Measurements from ENCODE around the gene SLIT3. TPM values are rescaled to one million over a fixed set of nuclear protein-coding genes. Genes with fewer than 3 reads are reported as not detected.

The SLIT3 gene
- total and polyA plus RNA-seq, 4 donors: 18.1 to 22.5 (median 19.5) TPM

DNA sequence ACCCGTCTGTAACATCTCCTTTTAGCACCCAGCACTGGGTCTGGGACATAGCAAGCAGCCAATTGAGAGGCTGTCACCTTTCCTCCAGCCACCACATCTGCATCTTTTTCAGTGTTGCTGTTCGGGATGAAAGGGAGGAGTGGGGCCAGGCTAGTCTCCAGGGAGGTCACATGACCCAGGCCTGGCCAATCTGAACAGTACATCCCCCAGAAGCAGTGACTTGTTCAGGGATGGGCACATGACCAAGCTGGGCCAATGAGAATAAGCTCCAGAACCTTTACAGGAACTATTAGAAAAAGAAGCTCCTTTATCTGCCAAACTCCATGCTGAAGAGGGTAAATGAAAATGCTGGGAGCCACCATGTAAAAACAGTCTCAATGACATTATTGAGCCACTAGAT is 359.0 kb downstream of the SLIT3 start:
- H3K9me3 ChIP-seq (ENCODE audit: control insufficient read depth, insufficient read depth, low read length): no peaks in the 10 kb centered on the region
- no peak overlapping the region for H3K4me3 ChIP-seq (ENCODE audit: low read depth, low read length)
- DNase-seq (ENCODE audit: low read depth in 4 of 6, low spot score in 6 of 6): no peak
- H3K4me1 ChIP-seq (ENCODE audit: control insufficient read depth, insufficient read depth, low read length): no peaks in the 10 kb centered on the region
- H3K27me3 ChIP-seq (ENCODE audit: control insufficient read depth, insufficient read depth, low read length): no peaks in the 10 kb centered on the region
- no peaks in the 10 kb centered on the region for H3K36me3 ChIP-seq (ENCODE audit: control insufficient read depth, insufficient read depth, low read length)
- no CpG with 5 or more reads among the region's 2 CpGs for WGBS (ENCODE audit: insufficient coverage)
- no peak overlapping the region for H3K27ac ChIP-seq (ENCODE audit: low read depth, low read length)

DNA sequence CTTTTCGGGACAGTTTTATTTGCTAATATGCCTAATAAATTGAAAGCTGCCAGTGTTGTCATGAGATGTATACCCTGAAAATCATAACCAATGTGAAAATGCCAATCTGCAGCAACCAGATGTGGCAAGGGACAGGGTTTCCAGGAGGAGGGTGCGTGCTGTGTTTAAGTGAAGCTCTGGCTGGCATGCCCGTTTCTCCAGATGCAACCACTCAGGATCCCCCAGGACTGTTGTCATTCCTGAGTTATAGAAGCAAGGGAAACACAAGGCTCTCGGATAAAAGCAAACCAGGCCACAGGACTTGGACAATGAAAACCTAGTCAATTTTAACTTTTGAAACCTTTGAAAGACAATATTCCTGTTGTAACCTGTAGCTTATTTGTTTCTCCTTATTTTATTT is 360.2 kb downstream of the SLIT3 start:
- H3K9me3 ChIP-seq (ENCODE audit: control insufficient read depth, insufficient read depth, low read length): no peaks in the 10 kb centered on the region
- no peak overlapping the region for H3K4me3 ChIP-seq (ENCODE audit: low read depth, low read length)
- no peak for DNase-seq (ENCODE audit: low read depth in 4 of 6, low spot score in 6 of 6)
- WGBS (ENCODE audit: insufficient coverage): 86% methylated on average over 3 of the region's 4 CpGs
- H3K27me3 ChIP-seq (ENCODE audit: control insufficient read depth, insufficient read depth, low read length): no peaks in the 10 kb centered on the region
- H3K36me3 ChIP-seq (ENCODE audit: control insufficient read depth, insufficient read depth, low read length): no peaks in the 10 kb centered on the region
- H3K4me1 ChIP-seq (ENCODE audit: control insufficient read depth, insufficient read depth, low read length): no peaks in the 10 kb centered on the region
- no peak overlapping the region for H3K27ac ChIP-seq (ENCODE audit: low read depth, low read length)

DNA sequence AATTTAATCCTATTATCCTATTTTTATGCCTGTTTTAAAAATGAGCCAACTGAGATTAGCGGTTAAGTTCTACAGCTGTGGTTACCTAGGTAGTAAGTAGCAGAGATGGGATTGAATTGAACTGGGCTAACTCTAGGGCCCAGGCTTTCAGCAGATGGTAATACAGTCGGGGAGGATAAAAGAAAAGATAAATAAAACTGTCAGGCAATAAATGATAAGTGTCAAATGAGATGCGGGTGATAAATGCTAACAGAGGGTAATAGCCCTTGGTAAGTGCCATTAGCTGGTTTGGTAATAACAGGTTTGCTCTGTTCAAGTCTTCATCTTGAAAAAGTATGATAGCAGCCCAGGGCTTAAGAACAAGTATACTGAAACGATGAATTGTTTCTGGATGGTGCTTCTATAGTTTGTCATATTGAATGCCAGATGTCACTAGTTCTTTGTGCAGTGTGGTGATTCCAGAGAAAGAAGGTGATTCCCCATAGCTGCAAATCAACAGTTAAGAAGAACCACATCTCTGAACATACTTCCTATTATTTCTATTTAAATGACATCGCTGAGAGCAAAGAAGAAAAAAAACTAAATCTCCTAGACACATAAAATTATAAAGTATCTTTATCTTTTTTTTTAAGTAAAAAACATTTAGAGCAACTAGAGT is 360.9 kb downstream of the SLIT3 start:
- Histone ChIP-seq H3K9me3 (ENCODE audit: control insufficient read depth, insufficient read depth, low read length) (no peaks in the 10 kb centered on the region), H3K36me3 (ENCODE audit: control insufficient read depth, insufficient read depth, low read length) (no peaks in the 10 kb centered on the region), H3K4me1 (ENCODE audit: control insufficient read depth, insufficient read depth, low read length) (no peaks in the 10 kb centered on the region), H3K27me3 (ENCODE audit: control insufficient read depth, insufficient read depth, low read length) (no peaks in the 10 kb centered on the region), H3K4me3 (ENCODE audit: low read depth, low read length) (no peak overlapping the region), H3K27ac (ENCODE audit: low read depth, low read length) (no peak overlapping the region)
- WGBS (ENCODE audit: insufficient coverage): 54% methylated on average over 3 of the region's 5 CpGs
- peak in 1 of 6 donors; percentile 49 for DNase-seq (ENCODE audit: low read depth in 4 of 6, low spot score in 6 of 6)

DNA sequence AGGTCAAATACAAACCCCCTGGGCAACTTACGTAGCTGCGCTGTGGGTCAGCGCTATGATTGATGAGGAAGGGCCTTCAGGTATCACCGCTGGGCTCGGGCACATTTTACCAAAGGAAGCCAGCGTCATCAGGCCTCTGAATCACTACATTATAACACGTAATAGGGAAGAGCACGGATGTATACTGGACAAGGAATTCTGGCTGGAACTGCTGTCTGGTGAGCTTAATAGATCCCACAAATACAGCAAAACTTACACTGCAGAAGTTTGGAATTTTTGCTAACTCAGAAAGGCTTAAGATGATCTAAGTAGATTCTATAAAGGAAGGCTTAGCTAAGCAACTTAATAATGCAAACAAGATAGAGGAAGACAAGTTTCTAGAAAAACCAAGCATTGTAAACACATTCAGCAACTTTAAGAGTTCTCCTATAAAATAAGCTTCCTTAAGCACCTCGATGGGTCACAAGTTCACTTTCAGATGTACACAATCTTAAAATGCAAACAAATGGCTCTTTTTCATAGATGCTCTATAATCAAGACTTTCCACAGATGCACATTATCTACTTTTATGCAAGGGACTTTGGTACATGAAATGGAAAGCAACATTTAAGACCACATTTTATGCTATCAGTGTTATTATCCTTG is 361.7 kb downstream of the SLIT3 start:
- 87% methylated on average over 7 of the region's 9 CpGs for WGBS (ENCODE audit: insufficient coverage)
- H3K4me1 ChIP-seq (ENCODE audit: control insufficient read depth, insufficient read depth, low read length): no peaks in the 10 kb centered on the region
- no peak for DNase-seq (ENCODE audit: low read depth in 4 of 6, low spot score in 6 of 6)

GRCh38 chr5:168936511-168936910 is 364.4 kb downstream of the SLIT3 start:
- no peaks in the 10 kb centered on the region for H3K36me3 ChIP-seq (ENCODE audit: control insufficient read depth, insufficient read depth, low read length)
- H3K27me3 ChIP-seq (ENCODE audit: control insufficient read depth, insufficient read depth, low read length): no peaks in the 10 kb centered on the region
- no peaks in the 10 kb centered on the region for H3K9me3 ChIP-seq (ENCODE audit: control insufficient read depth, insufficient read depth, low read length)
- no peak for DNase-seq (ENCODE audit: low read depth in 4 of 6, low spot score in 6 of 6)
- H3K27ac ChIP-seq (ENCODE audit: low read depth, low read length): no peak overlapping the region
- H3K4me3 ChIP-seq (ENCODE audit: low read depth, low read length): no peak overlapping the region
- H3K4me1 ChIP-seq (ENCODE audit: control insufficient read depth, insufficient read depth, low read length): no peaks in the 10 kb centered on the region
- 95% methylated on average over 3 of the region's 7 CpGs for WGBS (ENCODE audit: insufficient coverage)

More for the DNA sequence above, 361.7 kb downstream of the SLIT3 start:
- no peaks in the 10 kb centered on the region for H3K27me3 ChIP-seq (ENCODE audit: control insufficient read depth, insufficient read depth, low read length)
- no peak overlapping the region for H3K27ac ChIP-seq (ENCODE audit: low read depth, low read length)
- no peak overlapping the region for H3K4me3 ChIP-seq (ENCODE audit: low read depth, low read length)
- no peaks in the 10 kb centered on the region for H3K36me3 ChIP-seq (ENCODE audit: control insufficient read depth, insufficient read depth, low read length)
- no peaks in the 10 kb centered on the region for H3K9me3 ChIP-seq (ENCODE audit: control insufficient read depth, insufficient read depth, low read length)

GRCh38 chr5:168935183-168935582 is 365.8 kb downstream of the SLIT3 start:
- Histone ChIP-seq H3K36me3 (ENCODE audit: control insufficient read depth, insufficient read depth, low read length) (no peaks in the 10 kb centered on the region), H3K27ac (ENCODE audit: low read depth, low read length) (no peak overlapping the region), H3K4me3 (ENCODE audit: low read depth, low read length) (no peak overlapping the region), H3K9me3 (ENCODE audit: control insufficient read depth, insufficient read depth, low read length) (no peaks in the 10 kb centered on the region), H3K4me1 (ENCODE audit: control insufficient read depth, insufficient read depth, low read length) (no peaks in the 10 kb centered on the region), H3K27me3 (ENCODE audit: control insufficient read depth, insufficient read depth, low read length) (no peaks in the 10 kb centered on the region)
- WGBS (ENCODE audit: insufficient coverage): no CpG with 5 or more reads among the region's 2 CpGs
- DNase-seq (ENCODE audit: low read depth in 4 of 6, low spot score in 6 of 6): no peak

DNA sequence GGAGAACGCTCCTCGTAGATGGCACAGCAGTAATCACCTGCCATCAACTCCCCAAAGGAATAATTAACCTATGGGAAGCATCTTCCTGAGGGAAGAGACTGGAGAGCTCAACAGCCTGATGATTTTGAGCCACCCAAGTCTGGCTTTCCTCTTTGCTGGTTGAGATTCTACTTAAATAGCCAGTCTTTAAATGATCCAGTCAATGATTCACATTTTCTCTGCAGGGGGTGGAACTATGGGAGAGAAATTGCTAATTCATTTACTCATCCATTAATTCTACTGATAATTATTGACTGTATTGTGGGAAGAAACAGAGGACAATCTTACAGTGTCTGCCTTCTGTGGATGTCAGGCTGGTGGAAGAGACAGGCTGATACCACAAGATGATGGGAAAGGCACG is 366.8 kb downstream of the SLIT3 start:
- H3K9me3 ChIP-seq (ENCODE audit: control insufficient read depth, insufficient read depth, low read length): no peaks in the 10 kb centered on the region
- peak in 1 of 6 donors; percentile 36 for DNase-seq (ENCODE audit: low read depth in 4 of 6, low spot score in 6 of 6)
- no peak overlapping the region for H3K27ac ChIP-seq (ENCODE audit: low read depth, low read length)
- no peaks in the 10 kb centered on the region for H3K36me3 ChIP-seq (ENCODE audit: control insufficient read depth, insufficient read depth, low read length)
- no peaks in the 10 kb centered on the region for H3K4me1 ChIP-seq (ENCODE audit: control insufficient read depth, insufficient read depth, low read length)
- no CpG with 5 or more reads among the region's 3 CpGs for WGBS (ENCODE audit: insufficient coverage)
- no peak overlapping the region for H3K4me3 ChIP-seq (ENCODE audit: low read depth, low read length)
- H3K27me3 ChIP-seq (ENCODE audit: control insufficient read depth, insufficient read depth, low read length): no peaks in the 10 kb centered on the region

DNA sequence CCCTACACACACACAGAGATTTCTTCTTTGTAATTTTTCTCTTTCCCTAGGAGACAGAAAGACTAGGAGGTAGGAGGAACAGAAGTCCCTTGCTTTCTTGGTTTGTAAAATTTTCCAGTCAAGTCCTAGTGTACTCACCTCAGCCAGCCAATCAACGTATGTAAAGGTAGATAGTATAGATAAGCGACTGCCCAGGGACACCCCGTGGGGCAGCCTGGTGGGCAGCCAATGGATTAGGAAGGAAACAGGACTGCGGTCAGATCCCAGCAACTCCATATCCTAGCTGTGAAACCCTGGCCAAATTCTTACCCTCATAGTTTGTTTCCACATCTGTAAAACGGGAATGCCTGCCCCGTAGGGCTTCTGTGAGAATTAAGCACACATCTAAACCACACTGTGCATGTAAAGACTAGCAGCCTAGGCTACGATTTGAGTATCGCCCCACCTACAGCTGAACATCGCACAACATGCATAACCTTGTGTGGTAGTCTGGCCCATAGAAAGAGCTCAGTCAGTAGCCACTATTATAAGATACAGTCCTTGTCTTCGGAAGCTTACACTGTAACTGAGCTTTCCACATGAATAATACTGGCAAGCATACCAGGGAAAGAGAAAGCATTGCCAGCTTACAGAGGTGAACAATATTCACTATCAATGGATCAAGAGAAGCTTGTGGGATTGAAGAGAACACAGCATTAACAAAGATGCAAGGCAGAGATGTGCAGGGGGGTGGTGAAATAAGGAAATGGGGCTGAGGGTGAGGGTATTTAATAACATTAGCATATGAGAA is 368.3 kb downstream of the SLIT3 start:
- DNase-seq (ENCODE audit: low read depth in 4 of 6, low spot score in 6 of 6): no peak
- no peaks in the 10 kb centered on the region for H3K9me3 ChIP-seq (ENCODE audit: control insufficient read depth, insufficient read depth, low read length)
- no peak overlapping the region for H3K4me3 ChIP-seq (ENCODE audit: low read depth, low read length)
- no peaks in the 10 kb centered on the region for H3K36me3 ChIP-seq (ENCODE audit: control insufficient read depth, insufficient read depth, low read length)
- WGBS (ENCODE audit: insufficient coverage): 100% methylated on average over 4 of the region's 10 CpGs
- no peaks in the 10 kb centered on the region for H3K4me1 ChIP-seq (ENCODE audit: control insufficient read depth, insufficient read depth, low read length)
- no peak overlapping the region for H3K27ac ChIP-seq (ENCODE audit: low read depth, low read length)
- H3K27me3 ChIP-seq (ENCODE audit: control insufficient read depth, insufficient read depth, low read length): no peaks in the 10 kb centered on the region

- no peak overlapping the region for H3K27ac ChIP-seq (ENCODE audit: low read depth, low read length)
- no peak overlapping the region for H3K4me3 ChIP-seq (ENCODE audit: low read depth, low read length)
- no peaks in the 10 kb centered on the region for H3K27me3 ChIP-seq (ENCODE audit: control insufficient read depth, insufficient read depth, low read length)
- 97% methylated on average over 5 of the region's 8 CpGs for WGBS (ENCODE audit: insufficient coverage)
- H3K36me3 ChIP-seq (ENCODE audit: control insufficient read depth, insufficient read depth, low read length): no peaks in the 10 kb centered on the region
- no peaks in the 10 kb centered on the region for H3K4me1 ChIP-seq (ENCODE audit: control insufficient read depth, insufficient read depth, low read length)
- DNase-seq (ENCODE audit: low read depth in 4 of 6, low spot score in 6 of 6): no peak
- H3K9me3 ChIP-seq (ENCODE audit: control insufficient read depth, insufficient read depth, low read length): no peaks in the 10 kb centered on the region
These were observed 369.1 kb downstream of the SLIT3 start for GRCh38 chr5:168931638-168932345.
